Measurements from ENCODE around the gene FRYL. TPM values are rescaled to one million over a fixed set of nuclear protein-coding genes. Genes with fewer than 3 reads are reported as not detected.

Gene FRYL
- total and polyA plus RNA-seq, 2 of the 8 experiments (the other 6 are each of a cell fraction or from before 2014, with no cell fraction given): 8.0 to 36.5 TPM

GRCh38 chr4:48504352-48504751 lies 275.7 kb downstream of the FRYL start:
- H4K91ac ChIP-seq (replicated peaks; ENCODE audit: insufficient read length, low read length): no peak overlapping the region
- no peak overlapping the region for H2BK5ac ChIP-seq (ENCODE audit: low read depth, low read length)
- CTCF ChIA-PET (ENCODE audit: partially characterized antibody): interaction anchor here (0.8 kb wide), 1 partner anchor 177 kb away, joined by 3 read pairs; no protein-coding TSS in a partner anchor
- no peak overlapping the region for H2BK20ac ChIP-seq (ENCODE audit: low read length)
- no peak overlapping the region for H4K5ac ChIP-seq (ENCODE audit: insufficient read length, low read depth, low read length)
- H2BK15ac ChIP-seq (ENCODE audit: low read length): no peak overlapping the region
- H3K23ac ChIP-seq (ENCODE audit: insufficient read length): no peak overlapping the region
- no peak overlapping the region for H3K9ac ChIP-seq (replicated peaks in 1 of 4; ENCODE audit: extremely low read depth in 1 of 4, low read depth in 3 of 4, low read length in 3 of 4)
- H3K18ac ChIP-seq (ENCODE audit: extremely low read depth, low read length): no peak overlapping the region
- no peak overlapping the region for H2AFZ ChIP-seq (ENCODE audit: low read length)
- H4K8ac ChIP-seq (ENCODE audit: extremely low read depth, insufficient read depth, low read length): no peak overlapping the region
- no peak overlapping the region for H3K4ac ChIP-seq (replicated peaks; ENCODE audit: insufficient read length, low read depth, low read length)
- H3K23me2 ChIP-seq (ENCODE audit: low read depth, low read length): no peaks in the 10 kb centered on the region
- no peak overlapping the region for H3K27ac ChIP-seq (ENCODE audit: low read depth, low read length)
- DNase-seq (ENCODE audit: low read depth in 1 of 2, low spot score in 2 of 2) (no peak), FAIRE-seq (no peak)
- no peaks in the 10 kb centered on the region for H3K9me3 ChIP-seq (ENCODE audit: insufficient read depth in 2 of 2, low read depth in 1 of 2, low read length in 1 of 2)
- H2BK120ac ChIP-seq (replicated peaks; ENCODE audit: low read depth, low read length): no peak overlapping the region
- H2BK12ac ChIP-seq (ENCODE audit: low read depth, low read length): no peak overlapping the region
- no peak overlapping the region for H3K56ac ChIP-seq (replicated peaks; ENCODE audit: insufficient read length, low read depth, low read length)
- H3K14ac ChIP-seq (ENCODE audit: insufficient read length): no peak overlapping the region
- no peak overlapping the region for H3K4me3 ChIP-seq (ENCODE audit: extremely low read depth in 1 of 4, insufficient read depth in 2 of 4, low read depth in 3 of 4, low read length in 4 of 4)
- WGBS, 2 experiments (ENCODE audit: extremely low coverage in 1 of 2, insufficient coverage in 1 of 2, insufficient read length in 1 of 2, insufficient replicate concordance in 2 of 2, low coverage in 1 of 2, low lambda C conversion rate in 2 of 2, missing lambda C conversion rate in 1 of 2): 100% methylated on average over 1 of the region's 1 CpG; no CpG with 5 or more reads in 1 of the 2 experiments
- H4K20me1 ChIP-seq (replicated peaks in 1 of 2; ENCODE audit: control insufficient read depth in 1 of 2, insufficient read depth in 2 of 2, low read length in 2 of 2): no peaks in the 10 kb centered on the region
- POLR2A ChIA-PET (ENCODE audit: partially characterized antibody): no interaction called here
- H2AK5ac ChIP-seq (ENCODE audit: low read depth, low read length): no peak overlapping the region
- H3K4me2 ChIP-seq (ENCODE audit: insufficient read depth in 1 of 2, low read depth in 2 of 2, low read length in 2 of 2): no peak overlapping the region
- peaks cover 0 to 11% (median 7%) of the 10 kb centered on the region in 4 experiments; a peak in 5 of 8 replicates for H3K36me3 ChIP-seq (ENCODE audit: control insufficient read depth in 2 of 4, insufficient read depth in 4 of 4, low read length in 3 of 4)
- H3K79me1 ChIP-seq (ENCODE audit: low read depth, low read length): no peaks in the 10 kb centered on the region
- H3K4me1 ChIP-seq (replicated peaks in 1 of 4; ENCODE audit: control insufficient read depth in 3 of 4, insufficient read depth in 4 of 4, low read length in 3 of 4): no peaks in the 10 kb centered on the region
- H3K79me2 ChIP-seq (ENCODE audit: control insufficient read depth in 1 of 2, insufficient read depth in 2 of 2, low read length in 2 of 2): no peaks in the 10 kb centered on the region
- H3K27me3 ChIP-seq (replicated peaks in 1 of 4; ENCODE audit: control insufficient read depth in 3 of 4, extremely low read depth in 1 of 4, insufficient read depth in 3 of 4, low read length in 3 of 4): no peaks in the 10 kb centered on the region
- TF ChIP-seq GABPA (IDR thresholded peaks at IDR 0.05; ENCODE audit: borderline replicate concordance, insufficient read depth, low read length) (no peak), SIN3A (conservative IDR thresholded peaks at IDR 0.05 in 1 of 2, IDR thresholded peaks at IDR 0.05 in 1 of 2; ENCODE audit: low read depth in 1 of 2, low read length in 2 of 2) (no peak), MAX (IDR thresholded peaks at IDR 0.05) (no peak), PHF8 (conservative IDR thresholded peaks at IDR 0.05; ENCODE audit: low read depth, low read length) (no peak), E2F6 (IDR thresholded peaks at IDR 0.05) (no peak), KDM4A (IDR thresholded peaks at IDR 0.05; ENCODE audit: low read depth, low read length, severe bottlenecking) (no peak), HDAC6 (IDR thresholded peaks at IDR 0.05; ENCODE audit: low read depth, low read length) (no peak), CHD2 (IDR thresholded peaks at IDR 0.05; ENCODE audit: low read length) (no peak), KDM5A (IDR thresholded peaks at IDR 0.05; ENCODE audit: low read length) (no peak), CTCF (IDR thresholded peaks at IDR 0.05; ENCODE audit: control extremely low read depth in 1 of 3, insufficient read depth in 1 of 3, low read depth in 1 of 3, low read length in 3 of 3) (no peak)

Data from H1 (cell line).